Upper lobe of right lung (tissue), 1 donor: ENCODE data around the gene SLC25A11. TPM values are rescaled to one million over a fixed set of nuclear protein-coding genes. Genes with fewer than 3 reads are reported as not detected.

Source experiments
- ATAC-seq: fragments of 200-7000 bp; cut with Tn5 transposase; one replicate; pipeline ENCODE4 v1.9.1; 2020; ENCODE audit warnings: mild to moderate bottlenecking, moderate library complexity
- DNase-seq: peaks from one replicate; pipeline ENCODE4 v3.0.0-alpha.2; 2020
- H3K27ac ChIP-seq: fragments of 200-600 bp; one replicate; pipeline ENCODE4 v1.8.0; 2022
- H3K27me3 ChIP-seq: fragments of 200-600 bp; one replicate; pipeline ENCODE4 v1.8.0; 2022; ENCODE audit warnings: mild to moderate bottlenecking
- H3K36me3 ChIP-seq: fragments of 200-600 bp; one replicate; pipeline ENCODE4 v1.8.0; 2022
- H3K4me1 ChIP-seq: fragments of 200-600 bp; one replicate; pipeline ENCODE4 v1.8.0; 2022
- H3K4me3 ChIP-seq: fragments of 200-600 bp; one replicate; pipeline ENCODE4 v1.8.0; 2022; ENCODE audit warnings: mild to moderate bottlenecking
- H3K9me3 ChIP-seq: fragments of 200-600 bp; one replicate; pipeline ENCODE4 v1.8.0; 2022
- CTCF ChIP-seq: fragments of 200-600 bp; IDR thresholded peaks from one replicate; pipeline ENCODE4 v1.8.0; 2022; ENCODE audit warnings: antibody characterized with exemption
- intact Hi-C: fragments of 100-400 bp; cut with DNase I; formaldehyde crosslinking; loops from one replicate; pipeline ENCODE4 v1.11.0; 2022
- microRNA-seq: library from miRNA; unstranded; fragments of <30 nt; microRNA quantifications from one replicate; pipeline ENCODE4 v1.2.0, GENCODE V29; 2020; ENCODE audit warnings: borderline microRNAs expressed
- total RNA-seq: library from RNA; stranded (reverse); fragmentation: NEBNext Ultra II Directional; extraction: Animal tissue kit (Norgen Biotek cat#: 25700); gene quantifications from one replicate; pipeline ENCODE4 v1.2.1, GENCODE V29; 2021
- donor health status: DM: no; HTN: yes; CAD: no; lungs with severe emphysema.

SLC25A11 gene
- total RNA-seq, 1 donor from 2014 or later: 55.0 TPM

- no peak for DNase-seq
- intact Hi-C loops: no loop called here
- Histone ChIP-seq H3K27me3 (no peaks in the 10 kb centered on the region), H3K27ac (no peak overlapping the region), H3K4me3 (no peak overlapping the region), H3K36me3 (peaks cover 81% of the 10 kb centered on the region), H3K9me3 (no peaks in the 10 kb centered on the region), H3K4me1 (no peaks in the 10 kb centered on the region)
- no peak for ATAC-seq
- no peak for TF ChIP-seq CTCF
These were observed 46.6 kb downstream of the SLC25A11 start for GRCh38 chr17:4893272-4893671.

DNA sequence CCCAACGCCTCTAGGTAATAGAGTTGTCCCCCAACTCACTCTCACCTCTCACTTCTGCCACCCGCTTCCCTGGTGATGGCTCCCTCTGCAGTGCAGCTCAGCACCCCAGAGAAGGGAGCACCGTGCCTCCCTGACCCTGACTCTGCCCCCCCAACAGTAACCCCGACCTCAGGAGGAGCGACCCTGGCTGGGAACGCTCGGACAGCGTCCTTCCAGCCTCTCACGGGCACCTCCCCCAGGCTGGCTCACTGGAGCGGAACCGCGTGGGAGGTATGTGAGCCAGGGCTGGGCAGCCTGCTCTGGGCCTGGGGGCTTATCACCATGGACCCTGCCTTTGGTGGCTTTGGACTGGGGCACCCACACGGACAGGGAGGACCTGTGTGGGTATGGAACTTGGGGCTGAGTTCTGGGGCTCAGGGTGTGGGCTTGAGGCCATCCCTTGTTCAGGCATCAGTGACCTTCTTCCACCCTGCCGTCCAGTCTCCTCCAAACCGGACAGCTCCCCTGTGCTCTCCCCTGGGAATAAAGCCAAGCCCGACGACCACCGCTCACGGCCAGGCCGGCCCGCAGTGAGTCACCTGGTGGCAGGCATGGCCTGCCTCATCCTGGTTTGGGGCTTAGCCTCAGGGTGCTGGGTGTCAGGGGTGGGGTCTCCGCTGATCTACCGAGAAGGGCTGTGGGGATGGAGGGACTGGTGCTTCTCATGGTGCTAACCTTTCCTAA is 47.2 kb downstream of the SLC25A11 start:
- Histone ChIP-seq H3K4me1 (no peaks in the 10 kb centered on the region), H3K27me3 (no peaks in the 10 kb centered on the region), H3K4me3 (no peak overlapping the region), H3K36me3 (peaks cover 87% of the 10 kb centered on the region), H3K27ac (no peak overlapping the region), H3K9me3 (no peaks in the 10 kb centered on the region)
- intact Hi-C loops: no loop called here
- ATAC-seq: no peak
- no peak for DNase-seq
- TF ChIP-seq CTCF: no peak

DNA sequence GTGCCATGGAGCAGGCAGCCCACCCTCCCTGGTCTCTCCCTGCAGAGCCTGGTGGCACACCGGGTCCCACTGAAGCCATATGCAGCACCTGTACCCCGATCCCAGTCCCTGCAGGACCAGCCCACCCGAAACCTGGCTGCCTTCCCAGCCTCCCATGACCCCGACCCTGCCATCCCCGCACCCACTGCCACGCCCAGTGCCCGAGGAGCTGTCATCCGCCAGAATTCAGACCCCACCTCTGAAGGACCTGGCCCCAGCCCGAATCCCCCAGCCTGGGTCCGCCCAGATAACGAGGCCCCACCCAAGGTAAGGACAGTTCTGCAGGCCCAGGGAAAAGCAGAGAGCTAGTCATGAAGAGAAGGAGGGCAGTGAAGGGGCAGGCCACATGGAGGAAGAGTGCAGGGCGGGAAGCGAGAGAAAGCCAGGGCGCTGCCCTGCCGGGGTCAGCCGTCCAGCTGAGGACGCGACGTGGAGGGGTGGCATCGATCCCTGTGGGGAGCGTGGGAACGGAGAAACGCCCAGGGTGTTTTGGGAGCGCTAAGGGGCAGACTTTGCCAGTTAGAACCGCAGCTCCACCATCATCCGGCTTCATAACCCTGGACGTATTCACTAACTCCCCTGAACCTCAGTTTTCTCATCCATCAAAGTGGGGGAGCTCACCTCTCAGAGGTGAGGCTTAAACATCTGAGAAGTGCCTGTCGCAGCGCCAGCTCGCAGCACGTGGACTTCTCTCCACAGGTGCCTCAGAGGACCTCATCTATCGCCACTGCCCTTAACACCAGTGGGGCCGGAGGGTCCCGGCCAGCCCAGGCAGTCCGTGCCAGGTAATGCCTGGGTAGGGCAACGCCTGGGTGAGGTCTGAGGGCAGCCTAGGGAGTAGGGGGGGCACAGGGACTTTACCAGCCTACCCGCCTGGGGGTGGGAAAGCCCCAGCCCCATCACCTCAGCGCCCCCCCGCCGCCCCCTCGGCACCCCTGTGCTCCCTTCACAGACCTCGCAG is 48.1 kb downstream of the SLC25A11 start:
- no peak for DNase-seq
- ATAC-seq: no peak
- Histone ChIP-seq H3K9me3 (no peaks in the 10 kb centered on the region), H3K36me3 (peaks cover 91% of the 10 kb centered on the region), H3K27me3 (no peaks in the 10 kb centered on the region), H3K4me3 (no peak overlapping the region), H3K4me1 (no peaks in the 10 kb centered on the region), H3K27ac (no peak overlapping the region)
- intact Hi-C loops: no loop called here
- TF ChIP-seq CTCF: no peak

GRCh38 chr17:4887581-4887980 is 52.3 kb downstream of the SLC25A11 start:
- DNase-seq: no peak
- Histone ChIP-seq H3K36me3 (peaks cover 84% of the 10 kb centered on the region), H3K27me3 (no peaks in the 10 kb centered on the region), H3K27ac (no peak overlapping the region), H3K4me1 (no peaks in the 10 kb centered on the region), H3K4me3 (no peak overlapping the region), H3K9me3 (no peaks in the 10 kb centered on the region)
- no peak for ATAC-seq
- no peak for TF ChIP-seq CTCF
- intact Hi-C loops: loop anchor here (5.0 to 10.0 kb wide), 2 partner anchors 90 to 173 kb away; partner anchors contain the start of genes ARRB2 and PSMB6

Small RNA genes within 50 kb of the gene (microRNA-seq; reads per million reads assigned to microRNA genes)
- gene MIR6864 (not detected), gene MIR6865 (not detected)

Other genes with a start within 250 kb of the SLC25A11 start
- gene PELP1, start 235.9 kb downstream of the SLC25A11 start, total RNA-seq: 39.0 TPM
- 131 TPM for gene ARRB2, start 229.4 kb downstream of the SLC25A11 start, total RNA-seq
- 23.2 TPM for gene MED11, start 208.6 kb downstream of the SLC25A11 start, total RNA-seq
- 9.6 TPM for gene ZMYND15, start 200.2 kb downstream of the SLC25A11 start, total RNA-seq
- 169 TPM for gene CXCL16, start 200.1 kb downstream of the SLC25A11 start, total RNA-seq
- gene TM4SF5, start 168.2 kb downstream of the SLC25A11 start, total RNA-seq: not detected
- gene VMO1, start 153.7 kb downstream of the SLC25A11 start, total RNA-seq: 5.6 TPM
- not detected for gene GLTPD2, start 151.1 kb downstream of the SLC25A11 start, total RNA-seq
- 91.0 TPM for gene PSMB6, start 143.9 kb downstream of the SLC25A11 start, total RNA-seq
- 33.4 TPM for gene PLD2, start 132.9 kb downstream of the SLC25A11 start, total RNA-seq
- gene MINK1, start 106.7 kb downstream of the SLC25A11 start, total RNA-seq: 121 TPM
- 2.7 TPM for gene C17orf107, start 40.5 kb downstream of the SLC25A11 start, total RNA-seq
- 0.98 TPM for gene CHRNE, start 36.9 kb downstream of the SLC25A11 start, total RNA-seq
- gene GP1BA, start 7.8 kb downstream of the SLC25A11 start, total RNA-seq: 0.55 TPM
- 92.9 TPM for gene RNF167, start 222 bp upstream of the SLC25A11 start, total RNA-seq
- gene PFN1, start 8.5 kb upstream of the SLC25A11 start, total RNA-seq: 457 TPM
- gene ENO3, start 11.1 kb upstream of the SLC25A11 start, total RNA-seq: 8.6 TPM
- gene SPAG7, start 27.8 kb upstream of the SLC25A11 start, total RNA-seq: 64.8 TPM
- 55.8 TPM for gene CAMTA2, start 47.6 kb upstream of the SLC25A11 start, total RNA-seq
- gene INCA1, start 57.5 kb upstream of the SLC25A11 start, total RNA-seq: 4.5 TPM
- gene KIF1C, start 57.9 kb upstream of the SLC25A11 start, total RNA-seq: 254 TPM
- gene SLC52A1, start 95.4 kb upstream of the SLC25A11 start, total RNA-seq: 0.26 TPM
- gene ZFP3, start 138.4 kb upstream of the SLC25A11 start, total RNA-seq: 6.7 TPM
- gene ZNF232, start 171.8 kb upstream of the SLC25A11 start, total RNA-seq: 8.0 TPM
- 0.14 TPM for gene USP6, start 176.0 kb upstream of the SLC25A11 start, total RNA-seq